GM12874 (cell line): ENCODE results near the gene TM9SF4.

Source experiments
- CTCF ChIP-seq: IDR thresholded peaks from 2 replicates; pipeline ENCODE4 v1.5.1; 2011; ENCODE audit warnings: low read depth, mild to moderate bottlenecking, control low read depth, low read length, moderate library complexity; ENCODE audit not compliant: insufficient read depth

TM9SF4 gene

GRCh38 chr20:32201296-32201976 lies 91.9 kb downstream of the TM9SF4 start:
- TF ChIP-seq CTCF, result no peak

- TF ChIP-seq CTCF, result no peak
Measured at GRCh38 chr20:32201977-32202363, 92.5 kb downstream of the TM9SF4 start.

GRCh38 chr20:32203356-32204204 lies 94.1 kb downstream of the TM9SF4 start:
- TF ChIP-seq CTCF, result no peak

- no peak for TF ChIP-seq CTCF
Measured at GRCh38 chr20:32204205-32205109, 94.9 kb downstream of the TM9SF4 start.

- TF ChIP-seq CTCF, result no peak
Measured at GRCh38 chr20:32205110-32205842, 95.8 kb downstream of the TM9SF4 start.

- no peak for TF ChIP-seq CTCF
Measured at GRCh38 chr20:32205843-32206759, 96.6 kb downstream of the TM9SF4 start.
